Mesothelial cell of epicardium (in vitro differentiated cells): ENCODE data around the gene NAV2. TPM values are rescaled to one million over a fixed set of nuclear protein-coding genes. Genes with fewer than 3 reads are reported as not detected.
A peak's percentile ranks its signal among the peaks of the same experiment; 100 is the strongest.
"Not testable (repeated sequence)": the region's sequence is repeated elsewhere in the genome, so short reads cannot be mapped to it uniquely, and the experiment has no call there.

Experiments
- DNase-seq, 2 experiments: peaks; one replicate each; pipeline ENCODE4 v3.0.0; 2021; ENCODE audit warnings: low spot score in 2 of 2; ENCODE audit not compliant: unreplicated experiment in 2 of 2
- H3K27ac Mint-ChIP-seq: 2 replicates; pipeline ENCODE4 v1.8.0; 2021; ENCODE audit warnings: mixed read lengths
- H3K27me3 Mint-ChIP-seq: 2 replicates; pipeline ENCODE4 v1.8.0; 2021; ENCODE audit warnings: low read depth, mixed read lengths
- H3K36me3 Mint-ChIP-seq: 2 replicates; pipeline ENCODE4 v1.8.0; 2021; ENCODE audit warnings: mixed read lengths
- H3K4me1 Mint-ChIP-seq: 2 replicates; pipeline ENCODE4 v1.8.0; 2021; ENCODE audit warnings: mixed read lengths
- H3K4me3 Mint-ChIP-seq: 2 replicates; pipeline ENCODE4 v1.8.0; 2021; ENCODE audit warnings: mild to moderate bottlenecking, moderate library complexity, mixed read lengths
- H3K9me3 Mint-ChIP-seq: 2 replicates; pipeline ENCODE4 v1.8.0; 2021; ENCODE audit warnings: mixed read lengths
- CTCF ChIP-seq: fragments of 200-600 bp; sonication (generic); IDR thresholded peaks from one replicate; pipeline ENCODE4 v1.5.0; 2021; ENCODE audit warnings: antibody characterized with exemption; ENCODE audit not compliant: unreplicated experiment
- total RNA-seq: library from RNA; stranded (reverse); gene quantifications from 3 replicates; pipeline ENCODE4 v1.2.1, GENCODE V29; 2021

The NAV2 gene
- total RNA-seq, 1 donor from 2014 or later, result 69.8 TPM

DNA sequence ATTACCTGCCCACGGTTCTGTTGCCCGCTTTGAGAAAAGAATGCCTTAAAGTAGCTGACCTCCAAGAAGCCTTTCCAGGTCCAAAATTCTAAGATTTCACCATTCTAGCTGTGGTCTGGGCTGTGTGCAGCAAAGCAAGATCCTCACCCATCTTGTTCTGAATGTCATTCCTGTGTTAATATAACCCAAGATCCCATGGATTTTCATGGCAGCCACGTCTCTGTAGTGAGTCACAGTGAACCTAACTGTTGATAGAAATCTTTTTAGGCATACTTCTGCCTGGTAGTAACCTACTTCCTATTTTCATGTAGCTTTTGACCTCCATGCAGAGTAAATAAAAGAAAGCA lies 210.0 kb downstream of the NAV2 start:
- Mint-ChIP-seq H3K4me1 (peaks cover 48% of the 10 kb centered on the region), H3K9me3 (no peaks in the 10 kb centered on the region), H3K27ac (no peak overlapping the region), H3K36me3 (no peaks in the 10 kb centered on the region), H3K27me3 (no peaks in the 10 kb centered on the region), H3K4me3 (no peak overlapping the region)
- TF ChIP-seq CTCF, result no peak
- no peak for DNase-seq

- TF ChIP-seq CTCF, result no peak
- Mint-ChIP-seq H3K27ac (peak overlapping the region; percentile 86), H3K36me3 (no peaks in the 10 kb centered on the region), H3K9me3 (no peaks in the 10 kb centered on the region), H3K4me1 (peaks cover 43% of the 10 kb centered on the region), H3K27me3 (no peaks in the 10 kb centered on the region), H3K4me3 (no peak overlapping the region)
- no peak for DNase-seq
Observed at GRCh38 chr11:19923626-19924025, 211.0 kb downstream of the NAV2 start.

GRCh38 chr11:19924311-19924710 lies 211.7 kb downstream of the NAV2 start:
- Mint-ChIP-seq H3K4me3 (no peak overlapping the region), H3K36me3 (no peaks in the 10 kb centered on the region), H3K9me3 (no peaks in the 10 kb centered on the region), H3K4me1 (peaks cover 49% of the 10 kb centered on the region), H3K27me3 (no peaks in the 10 kb centered on the region), H3K27ac (peak overlapping the region; percentile 76)
- TF ChIP-seq CTCF, result no peak
- DNase-seq, result no peak

GRCh38 chr11:19924716-19925115 lies 212.1 kb downstream of the NAV2 start:
- no peaks in the 10 kb centered on the region for H3K9me3 Mint-ChIP-seq
- no peaks in the 10 kb centered on the region for H3K36me3 Mint-ChIP-seq
- TF ChIP-seq CTCF, result no peak
- DNase-seq, result no peak
- no peaks in the 10 kb centered on the region for H3K27me3 Mint-ChIP-seq
- peak overlapping the region; percentile 76 for H3K27ac Mint-ChIP-seq
- no peak overlapping the region for H3K4me3 Mint-ChIP-seq
- peaks cover 51% of the 10 kb centered on the region for H3K4me1 Mint-ChIP-seq

- not testable (repeated sequence) for H3K27me3 Mint-ChIP-seq
- Mint-ChIP-seq H3K4me1 (peaks cover 64% of the 10 kb centered on the region), H3K27ac (peak overlapping the region; percentile 71)
Observed at GRCh38 chr11:19927403-19927802, 214.8 kb downstream of the NAV2 start.

GRCh38 chr11:19929147-19929546 lies 216.5 kb downstream of the NAV2 start:
- no peak for TF ChIP-seq CTCF
- Mint-ChIP-seq H3K27me3 (no peaks in the 10 kb centered on the region), H3K36me3 (no peaks in the 10 kb centered on the region), H3K4me1 (peaks cover 61% of the 10 kb centered on the region), H3K9me3 (no peaks in the 10 kb centered on the region), H3K27ac (peak overlapping the region; percentile 87), H3K4me3 (no peak overlapping the region)
- DNase-seq, result no peak

More at GRCh38 chr11:19927403-19927802, 214.8 kb downstream of the NAV2 start:
- DNase-seq, H3K4me3 Mint-ChIP-seq, H3K36me3 Mint-ChIP-seq, H3K9me3 Mint-ChIP-seq: not testable (repeated sequence)
